ENCODE results near the gene SCAMP4. TPM values are rescaled to one million over a fixed set of nuclear protein-coding genes. Genes with fewer than 3 reads are reported as not detected.

The SCAMP4 gene
- total RNA-seq, 1 experiment from 2014 or later, result 69.0 TPM

DNA sequence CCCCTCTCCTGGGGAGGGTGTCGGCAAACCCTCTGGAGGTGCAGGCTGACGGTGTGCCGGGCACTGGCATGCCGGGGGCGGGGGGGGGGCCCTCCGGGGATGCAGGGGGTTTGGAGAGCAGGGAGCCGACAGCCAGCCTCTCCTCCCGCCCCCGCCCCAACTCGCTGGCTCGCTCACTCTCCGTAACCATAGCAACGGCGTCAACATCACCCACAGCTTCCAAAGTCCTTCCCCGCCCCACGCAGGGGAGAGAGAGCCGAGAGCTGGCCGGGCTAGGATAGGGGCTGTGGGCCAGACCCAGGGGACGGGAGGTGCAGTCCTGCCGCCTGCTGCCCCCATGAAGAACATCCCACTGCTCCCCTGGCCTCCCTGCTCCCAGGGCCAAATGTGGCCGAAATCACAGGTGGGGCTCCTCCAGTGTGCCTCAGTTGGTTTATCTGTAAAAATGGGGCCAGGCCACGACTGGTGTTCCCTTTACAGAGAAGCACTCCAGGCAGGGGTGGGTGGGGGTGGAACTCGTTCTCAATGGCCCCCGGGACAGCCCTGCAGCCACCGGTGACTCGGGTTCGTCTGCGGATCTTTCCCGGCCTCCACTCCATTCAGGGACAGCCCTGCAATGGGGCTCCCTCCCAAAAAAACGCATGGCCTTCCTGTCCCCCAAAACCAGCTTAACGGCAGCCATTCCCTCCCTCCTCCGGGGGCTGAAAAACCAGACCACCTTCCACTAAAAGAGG, 45.0 kb upstream of the SCAMP4 start:
- no peak overlapping the region for H2BK120ac ChIP-seq (ENCODE audit: low read depth, low read length, poor library complexity, severe bottlenecking)
- H4K20me1 ChIP-seq (ENCODE audit: control insufficient read depth, insufficient read depth, insufficient read length), result no peaks in the 10 kb centered on the region
- no peak overlapping the region for H2BK20ac ChIP-seq (ENCODE audit: low read depth, low read length, poor library complexity, severe bottlenecking)
- no peak overlapping the region for H3T11ph ChIP-seq (ENCODE audit: low read length)
- no peak overlapping the region for H4K91ac ChIP-seq (ENCODE audit: insufficient read length, low read depth, low read length)
- H2BK12ac ChIP-seq (ENCODE audit: insufficient read length, low read depth, low read length), result no peak overlapping the region
- no peak overlapping the region for H3K9ac ChIP-seq (ENCODE audit: extremely low read depth, insufficient read length, low read length)
- H2AK5ac ChIP-seq (ENCODE audit: insufficient read length, low read length), result no peak overlapping the region
- Mint-ChIP-seq H3K9me3 (no peaks in the 10 kb centered on the region; a peak in 1 of 5 replicates), H3K4me1 (peaks cover 31 to 55% of the 10 kb centered on the region in 2 experiments), H3K36me3 (ENCODE audit: insufficient read depth in 1 of 3, low read depth in 3 of 3) (no peaks in the 10 kb centered on the region), H3K4me3 (peak overlapping the region; percentile 86 to 93; a peak in 4 of 5 replicates), H3K27ac (no peak overlapping the region), H3K27me3 (ENCODE audit: low read depth) (peaks cover 6% of the 10 kb centered on the region)
- no peaks in the 10 kb centered on the region for H3K9me3 ChIP-seq (ENCODE audit: control insufficient read depth, low read depth, low read length)
- H3K14ac ChIP-seq (ENCODE audit: insufficient read depth, low read length), result peak overlapping the region; percentile 91; the same call in 1 of the 2 replicates
- H3K79me1 ChIP-seq (ENCODE audit: insufficient read depth, low read depth, low read length, poor library complexity, severe bottlenecking), result peaks cover 11% of the 10 kb centered on the region
- H3K4me1 ChIP-seq (ENCODE audit: insufficient read depth, low read length), result peaks cover 7% of the 10 kb centered on the region; the same call in 1 of the 2 replicates
- peak overlapping the region; percentile 84 for H3K4me2 ChIP-seq (ENCODE audit: insufficient read depth, insufficient read length, low read length)
- TF ChIP-seq, protein P1, sequence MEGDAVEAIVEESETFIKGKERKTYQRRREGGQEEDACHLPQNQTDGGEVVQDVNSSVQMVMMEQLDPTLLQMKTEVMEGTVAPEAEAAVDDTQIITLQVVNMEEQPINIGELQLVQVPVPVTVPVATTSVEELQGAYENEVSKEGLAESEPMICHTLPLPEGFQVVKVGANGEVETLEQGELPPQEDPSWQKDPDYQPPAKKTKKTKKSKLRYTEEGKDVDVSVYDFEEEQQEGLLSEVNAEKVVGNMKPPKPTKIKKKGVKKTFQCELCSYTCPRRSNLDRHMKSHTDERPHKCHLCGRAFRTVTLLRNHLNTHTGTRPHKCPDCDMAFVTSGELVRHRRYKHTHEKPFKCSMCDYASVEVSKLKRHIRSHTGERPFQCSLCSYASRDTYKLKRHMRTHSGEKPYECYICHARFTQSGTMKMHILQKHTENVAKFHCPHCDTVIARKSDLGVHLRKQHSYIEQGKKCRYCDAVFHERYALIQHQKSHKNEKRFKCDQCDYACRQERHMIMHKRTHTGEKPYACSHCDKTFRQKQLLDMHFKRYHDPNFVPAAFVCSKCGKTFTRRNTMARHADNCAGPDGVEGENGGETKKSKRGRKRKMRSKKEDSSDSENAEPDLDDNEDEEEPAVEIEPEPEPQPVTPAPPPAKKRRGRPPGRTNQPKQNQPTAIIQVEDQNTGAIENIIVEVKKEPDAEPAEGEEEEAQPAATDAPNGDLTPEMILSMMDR (conservative IDR thresholded peaks at IDR 0.05), result no peak
- WGBS (ENCODE audit: extremely low coverage, insufficient read length, low lambda C conversion rate), result no CpG with 5 or more reads among the region's 32 CpGs
- H3K27ac ChIP-seq (ENCODE audit: insufficient read length, low read depth, low read length), result no peak overlapping the region
- peak overlapping the region; percentile 95 for H3K18ac ChIP-seq (ENCODE audit: insufficient read length, low read depth, low read length)
- no peak overlapping the region for H3K23ac ChIP-seq (ENCODE audit: insufficient read length, low read depth, low read length)
- no peak overlapping the region for H3K56ac ChIP-seq (ENCODE audit: insufficient read length, low read depth, low read length)
- no peak overlapping the region; the same call in 1 of the 2 replicates for H3K4ac ChIP-seq (ENCODE audit: low read depth, low read length)
- no peak for DNase-seq
- peaks cover 20% of the 10 kb centered on the region for H3K23me2 ChIP-seq (ENCODE audit: insufficient read length, low read depth, low read length, poor library complexity, severe bottlenecking)
- peaks cover 36% of the 10 kb centered on the region; the same call in 1 of the 2 replicates for H3K79me2 ChIP-seq (ENCODE audit: insufficient read depth, low read length)
- H2BK5ac ChIP-seq (ENCODE audit: insufficient read length, low read length), result no peak overlapping the region
- no peak overlapping the region for H4K8ac ChIP-seq (replicated peaks; ENCODE audit: insufficient read length, low read depth, low read length)
- no peaks in the 10 kb centered on the region; the same call in 1 of the 2 replicates for H3K27me3 ChIP-seq (ENCODE audit: insufficient read depth, low read length)
- H4K5ac ChIP-seq (ENCODE audit: insufficient read length, low read depth, low read length), result no peak overlapping the region
- H2AFZ ChIP-seq (ENCODE audit: low read length), result no peak overlapping the region
- H2BK15ac ChIP-seq (ENCODE audit: low read depth, low read length), result no peak overlapping the region

Data from H9 (cell line).